Hindlimb muscle (tissue), 1 donor: Measurements from ENCODE around the gene CLSTN2. TPM values are rescaled to one million over a fixed set of nuclear protein-coding genes. Genes with fewer than 3 reads are reported as not detected.

Experiments used
- DNase-seq: peaks from one replicate; pipeline ENCODE4 v3.0.0-alpha.2; 2013
- polyA plus RNA-seq: library from polyadenylated mRNA; unstranded; fragments of 120-200 nt; gene quantifications from one replicate; pipeline ENCODE4 v1.2.1, GENCODE V29; 2013; ENCODE audit not compliant: insufficient read length

The CLSTN2 gene
- polyA plus RNA-seq: 2.5 TPM

- DNase-seq: peak; percentile 70
Measured at GRCh38 chr3:139935016-139935865, at the start of gene CLSTN2. TSS of gene CLSTN2 (plus strand) at chr3:139935185.

- DNase-seq: no peak
Measured at GRCh38 chr3:139887431-139887830, 47.6 kb upstream of the CLSTN2 start.

- no peak for DNase-seq
Measured at GRCh38 chr3:139888561-139889140, 46.3 kb upstream of the CLSTN2 start.

- DNase-seq: no peak
Measured at GRCh38 chr3:139893267-139893962, 41.6 kb upstream of the CLSTN2 start.

- peak; percentile 8 for DNase-seq
Measured at GRCh38 chr3:139893963-139894642, 40.9 kb upstream of the CLSTN2 start.

GRCh38 chr3:139894643-139894989, 40.4 kb upstream of the CLSTN2 start:
- DNase-seq: no peak

GRCh38 chr3:139897759-139898158, 37.2 kb upstream of the CLSTN2 start:
- no peak for DNase-seq

- DNase-seq: no peak
Measured at GRCh38 chr3:139906418-139906817, 28.6 kb upstream of the CLSTN2 start.

- DNase-seq: no peak
Measured at GRCh38 chr3:139909811-139910210, 25.2 kb upstream of the CLSTN2 start.

GRCh38 chr3:139916271-139916670, 18.7 kb upstream of the CLSTN2 start:
- no peak for DNase-seq

- DNase-seq: no peak
Measured at GRCh38 chr3:139917226-139917785, 17.7 kb upstream of the CLSTN2 start.

- no peak for DNase-seq
Measured at GRCh38 chr3:139928708-139929505, 6.1 kb upstream of the CLSTN2 start.

GRCh38 chr3:139930211-139930610, 4.8 kb upstream of the CLSTN2 start:
- no peak for DNase-seq

GRCh38 chr3:139933766-139934165, 1.2 kb upstream of the CLSTN2 start:
- DNase-seq: no peak

GRCh38 chr3:139934613-139935015, 371 bp upstream of the CLSTN2 start:
- no peak for DNase-seq

GRCh38 chr3:139935866-139936817, 1.2 kb downstream of the CLSTN2 start:
- peak; percentile 37 for DNase-seq

GRCh38 chr3:139937674-139938279, 2.8 kb downstream of the CLSTN2 start:
- DNase-seq: no peak

GRCh38 chr3:139939681-139940190, 4.8 kb downstream of the CLSTN2 start:
- DNase-seq: no peak

GRCh38 chr3:139940622-139941021, 5.6 kb downstream of the CLSTN2 start:
- no peak for DNase-seq

- no peak for DNase-seq
Measured at GRCh38 chr3:139941580-139941979, 6.6 kb downstream of the CLSTN2 start.
